Natural killer cell treated with Interleukin-12 subunit alpha and Interleukin-12 subunit beta and Interleukin-15 and Interleukin-18, amount 100 ng/mL, for 72 hours (primary cell): ENCODE data around the gene CST9. TPM values are rescaled to one million over a fixed set of nuclear protein-coding genes. Genes with fewer than 3 reads are reported as not detected.
"Not testable (repeated sequence)": the region's sequence is repeated elsewhere in the genome, so short reads cannot be mapped to it uniquely, and the experiment has no call there.

Experiments
- ATAC-seq, 2 donors: fragments of 150-1000 bp; cut with Tn5 transposase in 1 of 2; sonication (Bioruptor Pico), chemical (Tn5 transposase) in 1 of 2; 2 replicates each; pipeline ENCODE4 v1.10.0; 2021
- DNase-seq: peaks from one replicate; pipeline ENCODE4 v3.0.0; 2022; ENCODE audit warnings: low spot score
- H3K27ac Mint-ChIP-seq, 2 donors: 1 replicate in 1 of 2; 2 replicates in 1 of 2; pipeline ENCODE4 v1.8.0; 2022; ENCODE audit warnings: mixed read lengths in 2 of 2, mild to moderate bottlenecking in 1 of 2, moderate library complexity in 1 of 2
- H3K27me3 Mint-ChIP-seq, 2 donors: 1 replicate in 1 of 2; 2 replicates in 1 of 2; pipeline ENCODE4 v1.8.0; 2022; ENCODE audit warnings: mixed read lengths in 2 of 2
- H3K36me3 Mint-ChIP-seq: one replicate; pipeline ENCODE4 v1.8.0; 2022; ENCODE audit warnings: mixed read lengths
- H3K4me1 Mint-ChIP-seq, 2 donors: 1 replicate in 1 of 2; 2 replicates in 1 of 2; pipeline ENCODE4 v1.8.0; 2022; ENCODE audit warnings: low read depth in 2 of 2, mixed read lengths in 2 of 2, mild to moderate bottlenecking in 1 of 2
- H3K4me3 Mint-ChIP-seq: one replicate; pipeline ENCODE4 v1.8.0; 2022; ENCODE audit warnings: mixed read lengths
- H3K9me3 Mint-ChIP-seq: 2 replicates; pipeline ENCODE4 v1.8.0; 2022; ENCODE audit warnings: mixed read lengths
- total RNA-seq, 2 donors: library from RNA; stranded (reverse); gene quantifications; one replicate each; pipeline ENCODE4 v1.2.3, GENCODE V29; 2022

Gene CST9
- total RNA-seq, 2 donors from 2014 or later = not detected

GRCh38 chr20:23641936-23642751 lies 36.4 kb upstream of the CST9 start:
- Mint-ChIP-seq H3K4me3 (no peak overlapping the region), H3K9me3 (no peaks in the 10 kb centered on the region), H3K27me3 (peaks cover 7 to 9% of the 10 kb centered on the region in 2 donors), H3K27ac (no peak overlapping the region), H3K4me1 (peaks cover under 1 to 1% of the 10 kb centered on the region in 2 donors), H3K36me3 (no peaks in the 10 kb centered on the region)
- DNase-seq (no peak), ATAC-seq (no peak)

DNA sequence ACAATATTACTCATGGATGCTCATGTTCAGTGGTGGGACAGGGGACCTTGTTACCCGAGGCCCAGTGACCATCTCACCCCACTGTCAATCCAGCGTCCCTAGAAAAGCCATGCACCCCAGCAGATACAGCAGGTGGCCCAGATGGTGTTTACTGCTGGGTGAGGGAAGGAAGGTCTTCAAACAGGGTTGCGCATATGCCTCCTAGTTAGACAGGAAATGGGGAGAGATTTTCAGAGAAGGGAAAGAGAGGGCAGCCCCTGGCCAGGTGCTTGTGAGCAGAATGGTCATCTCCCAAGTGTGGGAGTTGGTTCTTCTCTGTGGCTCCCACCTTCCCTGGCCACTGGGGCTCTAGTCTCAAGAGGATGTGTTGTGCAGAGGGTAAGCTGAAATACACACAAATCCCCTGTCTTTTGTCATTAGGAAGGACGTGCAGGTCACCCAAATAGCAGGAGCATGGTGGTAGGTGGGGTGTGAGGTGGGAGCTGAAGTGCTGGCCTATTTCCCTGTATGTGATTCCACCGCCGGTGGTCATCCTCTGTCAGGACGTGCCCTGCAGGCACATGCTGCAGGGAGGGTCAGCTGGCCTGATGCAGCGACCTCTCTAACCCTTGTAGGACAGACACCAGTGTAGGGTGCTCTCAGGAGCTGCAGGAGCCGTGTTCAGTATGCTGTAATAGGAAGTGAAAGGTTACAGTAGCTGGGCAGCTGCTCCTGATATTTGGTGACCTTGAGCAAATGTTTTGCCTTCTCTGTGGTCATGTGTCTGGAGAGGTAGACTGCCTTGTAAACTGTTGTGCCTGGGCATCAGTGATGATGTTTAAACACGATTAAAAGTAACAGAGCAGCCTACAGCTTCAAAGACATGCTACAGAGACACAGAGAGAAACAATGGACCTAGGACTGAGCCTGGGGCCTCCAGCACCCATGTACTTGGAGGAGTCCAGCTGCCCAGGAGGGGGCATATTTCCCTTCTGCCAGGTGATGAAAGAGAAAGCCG lies 35.3 kb upstream of the CST9 start:
- Mint-ChIP-seq H3K27ac (no peak overlapping the region), H3K4me1 (peaks cover 5 to 10% of the 10 kb centered on the region in 2 donors), H3K4me3 (no peak overlapping the region), H3K9me3 (no peaks in the 10 kb centered on the region), H3K36me3 (no peaks in the 10 kb centered on the region), H3K27me3 (peaks cover 6 to 8% of the 10 kb centered on the region in 2 donors)
- ATAC-seq = no peak
- no peak for DNase-seq

GRCh38 chr20:23640018-23640601 lies 34.4 kb upstream of the CST9 start:
- ATAC-seq (no peak), DNase-seq (no peak)
- H3K27me3 Mint-ChIP-seq = peaks cover 0 to 2% of the 10 kb centered on the region in 2 donors
- no peaks in the 10 kb centered on the region for H3K36me3 Mint-ChIP-seq
- H3K27ac Mint-ChIP-seq = no peak overlapping the region
- H3K9me3 Mint-ChIP-seq = no peaks in the 10 kb centered on the region
- peaks cover 5 to 10% of the 10 kb centered on the region in 2 donors for H3K4me1 Mint-ChIP-seq
- no peak overlapping the region for H3K4me3 Mint-ChIP-seq

DNA sequence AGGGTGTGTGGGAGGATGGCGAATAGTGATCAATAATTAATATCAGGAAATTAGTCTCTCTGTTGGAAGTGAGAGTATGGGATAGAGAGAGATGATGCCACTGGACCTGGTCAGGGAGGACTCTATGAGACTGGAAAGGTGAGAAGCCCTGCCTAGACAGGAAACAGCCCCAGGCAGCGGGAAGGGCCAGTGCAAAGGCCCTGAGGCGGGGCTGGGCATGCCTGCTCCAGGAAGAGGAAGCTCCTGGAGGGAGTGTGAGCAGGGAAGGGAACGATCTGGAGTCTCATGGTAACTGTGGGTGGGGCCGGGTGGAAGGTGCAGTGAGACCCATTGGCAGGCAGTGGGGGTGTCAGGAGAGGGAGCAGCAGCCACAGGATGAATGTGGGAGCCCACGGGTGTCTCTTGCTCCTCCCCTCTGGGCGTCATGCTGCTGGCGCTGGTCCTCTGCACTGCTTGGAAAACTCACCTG lies 33.8 kb upstream of the CST9 start:
- DNase-seq = no peak
- H3K36me3 Mint-ChIP-seq = no peaks in the 10 kb centered on the region
- no peak for ATAC-seq
- no peak overlapping the region for H3K27ac Mint-ChIP-seq
- no peaks in the 10 kb centered on the region for H3K9me3 Mint-ChIP-seq
- H3K27me3 Mint-ChIP-seq = peaks cover 0 to 2% of the 10 kb centered on the region in 2 donors
- H3K4me1 Mint-ChIP-seq = peaks cover 5 to 16% of the 10 kb centered on the region in 2 donors
- H3K4me3 Mint-ChIP-seq = no peak overlapping the region

- Mint-ChIP-seq H3K9me3 (no peaks in the 10 kb centered on the region), H3K27ac (no peak overlapping the region), H3K36me3 (no peaks in the 10 kb centered on the region), H3K4me3 (no peak overlapping the region), H3K4me1 (peaks cover 5 to 16% of the 10 kb centered on the region in 2 donors), H3K27me3 (peaks cover 0 to 2% of the 10 kb centered on the region in 2 donors)
- ATAC-seq = no peak
- no peak for DNase-seq
These were observed 32.6 kb upstream of the CST9 start for GRCh38 chr20:23638309-23638708.

DNA sequence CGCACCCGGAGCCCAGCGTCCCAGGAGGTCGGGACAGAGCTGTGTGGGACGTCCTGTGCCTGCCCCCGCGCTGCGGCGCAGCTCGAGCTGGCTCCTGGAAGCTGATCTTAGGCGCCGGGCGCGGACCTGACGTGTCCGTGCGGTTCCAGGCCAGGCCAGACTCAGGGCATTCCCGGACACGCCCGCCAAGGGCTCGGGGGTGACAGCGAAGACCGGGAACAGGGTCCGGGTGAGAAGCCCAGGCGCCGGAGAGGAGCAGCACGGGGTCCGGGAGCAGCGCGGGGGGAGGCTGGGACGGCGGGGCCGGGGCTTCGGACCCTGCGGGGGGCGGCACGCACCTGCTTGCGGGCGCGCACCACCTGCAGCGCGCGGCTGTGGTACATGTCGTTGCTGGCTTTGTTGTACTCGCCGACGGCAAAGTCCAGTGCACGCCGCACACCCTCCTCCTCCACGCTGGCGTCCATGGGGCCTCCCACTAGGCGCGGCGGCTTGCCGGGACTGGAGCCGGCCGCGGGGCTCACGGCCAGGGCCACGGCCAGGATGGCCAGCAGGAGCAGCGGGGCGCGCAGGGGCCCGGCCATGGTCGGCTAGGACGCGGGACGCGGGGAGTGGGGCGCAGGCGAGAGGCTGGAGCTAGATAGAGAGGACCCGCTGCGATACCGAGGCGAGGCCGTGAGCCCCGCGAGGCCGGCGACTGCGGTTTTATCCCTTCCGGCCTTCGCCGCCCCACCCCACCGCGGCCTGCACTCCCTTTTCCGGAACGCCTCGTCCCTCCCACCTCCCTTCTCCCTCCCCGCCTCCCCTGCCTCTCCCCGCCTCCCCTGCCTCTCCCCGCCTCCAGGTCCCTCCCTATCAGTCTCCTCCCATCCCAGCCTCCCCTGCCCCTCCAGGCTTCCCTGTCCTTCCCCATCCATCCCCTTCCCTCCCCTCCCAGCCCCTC lies 31.8 kb upstream of the CST9 start, which contains the start of gene CST3:
Gene CST3, minus strand, starts transcription at position 674 of the 940 bp plus-strand sequence. Its CDS starts 93 bp downstream, at position 581.
- H3K4me1 Mint-ChIP-seq = peaks cover 5 to 16% of the 10 kb centered on the region in 2 donors
- H3K27me3 Mint-ChIP-seq = peaks cover 0 to 2% of the 10 kb centered on the region in 2 donors
- peak; percentile 81 for DNase-seq
- no peaks in the 10 kb centered on the region for H3K9me3 Mint-ChIP-seq
- peak; percentile 61 to 80 for ATAC-seq
- H3K36me3 Mint-ChIP-seq = no peaks in the 10 kb centered on the region
- peak within 1 kb of the TSS in 1 of 2 donors; percentile 73 for H3K27ac Mint-ChIP-seq
- H3K4me3 Mint-ChIP-seq = peak within 1 kb of the TSS; percentile 82

- Mint-ChIP-seq H3K36me3 (no peaks in the 10 kb centered on the region), H3K27ac (peak overlapping the region in 1 of 2 donors; percentile 73), H3K27me3 (peaks cover 0 to 2% of the 10 kb centered on the region in 2 donors), H3K9me3 (no peaks in the 10 kb centered on the region), H3K4me1 (peaks cover 5 to 16% of the 10 kb centered on the region in 2 donors), H3K4me3 (peak overlapping the region; percentile 82)
- DNase-seq (no peak), ATAC-seq (no peak)
These were observed 31.2 kb upstream of the CST9 start for GRCh38 chr20:23636908-23637281.

- ATAC-seq = no peak
- H3K27me3 Mint-ChIP-seq = peaks cover 0 to 2% of the 10 kb centered on the region in 2 donors
- no peak for DNase-seq
- H3K36me3 Mint-ChIP-seq = no peaks in the 10 kb centered on the region
- H3K4me1 Mint-ChIP-seq = peaks cover 5 to 16% of the 10 kb centered on the region in 2 donors
- peak overlapping the region in 1 of 2 donors; percentile 73 for H3K27ac Mint-ChIP-seq
- no peaks in the 10 kb centered on the region for H3K9me3 Mint-ChIP-seq
- H3K4me3 Mint-ChIP-seq = peak overlapping the region; percentile 82
These were observed 30.6 kb upstream of the CST9 start for GRCh38 chr20:23636182-23636907.

DNA sequence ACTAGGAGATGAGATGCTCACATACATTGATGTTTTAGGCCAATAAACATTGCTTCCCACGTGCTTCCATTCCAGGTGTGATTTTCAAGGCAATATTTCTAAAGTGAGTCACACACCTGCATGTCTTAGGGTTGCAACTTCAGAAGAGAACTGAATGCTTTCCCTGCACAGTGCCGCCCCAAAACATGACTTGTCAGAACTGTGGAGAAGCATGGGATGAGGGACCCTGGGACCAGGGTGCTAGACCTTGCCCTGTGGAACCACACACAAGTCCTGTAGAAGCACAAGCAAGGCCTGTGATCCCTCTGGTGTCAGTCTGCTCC lies 30.0 kb upstream of the CST9 start:
- H3K27ac Mint-ChIP-seq, DNase-seq, H3K4me3 Mint-ChIP-seq, ATAC-seq, H3K36me3 Mint-ChIP-seq, H3K27me3 Mint-ChIP-seq, H3K9me3 Mint-ChIP-seq: not testable (repeated sequence)
- peaks cover 5 to 16% of the 10 kb centered on the region in 2 donors for H3K4me1 Mint-ChIP-seq

DNA sequence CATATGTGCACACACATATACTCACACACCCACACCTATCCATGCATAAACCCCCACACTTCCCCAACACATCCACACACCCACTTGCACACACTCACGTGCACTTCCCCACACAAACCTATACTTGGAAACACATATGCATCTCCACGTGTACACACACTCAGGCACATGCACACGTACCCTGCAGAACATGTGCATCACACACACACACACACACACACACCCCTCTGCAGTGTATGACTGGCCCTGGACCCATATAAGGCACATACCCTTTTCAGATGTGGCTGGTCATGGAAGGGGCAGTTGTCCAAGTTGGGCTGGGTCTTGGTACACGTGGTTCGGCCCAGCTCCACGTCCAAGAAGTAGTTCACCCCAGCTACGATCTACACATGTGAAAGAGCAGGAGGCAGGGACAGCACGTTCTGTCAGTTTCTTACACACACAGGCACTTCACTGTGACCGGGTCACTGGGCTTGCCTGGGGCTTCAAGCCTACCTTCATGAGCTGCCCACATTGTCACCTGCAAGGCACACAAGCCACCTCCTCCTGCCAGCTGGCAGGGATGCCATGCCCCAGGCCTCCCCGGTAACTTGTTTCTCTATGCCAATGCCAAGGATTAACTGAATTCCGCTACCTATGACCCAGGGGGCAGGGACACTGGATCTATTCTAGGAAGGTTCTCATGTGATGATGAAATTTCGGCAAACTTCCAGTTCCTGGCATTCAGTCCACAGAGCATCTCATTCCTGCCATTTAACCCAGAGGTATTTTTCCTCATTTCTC lies 29.5 kb upstream of the CST9 start:
- DNase-seq = no peak
- H3K27me3 Mint-ChIP-seq = peaks cover 0 to 2% of the 10 kb centered on the region in 2 donors

GRCh38 chr20:23634044-23634801 lies 28.5 kb upstream of the CST9 start:
- H3K9me3 Mint-ChIP-seq = no peaks in the 10 kb centered on the region

More for the DNA sequence above, 29.5 kb upstream of the CST9 start:
- ATAC-seq = no peak
- H3K4me3 Mint-ChIP-seq = no peak overlapping the region
- H3K27ac Mint-ChIP-seq = no peak overlapping the region
- no peaks in the 10 kb centered on the region for H3K9me3 Mint-ChIP-seq
- no peaks in the 10 kb centered on the region for H3K36me3 Mint-ChIP-seq
- H3K4me1 Mint-ChIP-seq = peaks cover 5 to 16% of the 10 kb centered on the region in 2 donors

More at GRCh38 chr20:23634044-23634801, 28.5 kb upstream of the CST9 start:
- DNase-seq = no peak
- no peaks in the 10 kb centered on the region for H3K36me3 Mint-ChIP-seq
- H3K27ac Mint-ChIP-seq = no peak overlapping the region
- H3K27me3 Mint-ChIP-seq = peaks cover 0 to 2% of the 10 kb centered on the region in 2 donors
- no peak overlapping the region for H3K4me3 Mint-ChIP-seq
- no peak for ATAC-seq
- H3K4me1 Mint-ChIP-seq = peaks cover 5 to 16% of the 10 kb centered on the region in 2 donors
